ENCODE data around the gene ARRDC4.

- no peak for TF ChIP-seq CTCF (IDR thresholded peaks at IDR 0.05)
- TF ChIP-seq ZFX (IDR thresholded peaks at IDR 0.05; ENCODE audit: borderline replicate concordance): no peak
These were observed 53.1 kb downstream of the ARRDC4 start for GRCh38 chr15:98013631-98014030.

Measured in 22Rv1 (cell line).